Activated T-cell treated with anti-CD3 and anti-CD28 coated beads for 24 hours (primary cell): ENCODE data around the gene CLCNKB.

Experiments
- DNase-seq: peaks from one replicate; pipeline ENCODE4 v3.0.0-alpha.2; 2020; ENCODE audit warnings: low read depth

Gene CLCNKB

GRCh38 chr1:16076031-16076864 lies 32.7 kb downstream of the CLCNKB start:
- DNase-seq, result no peak

GRCh38 chr1:16076865-16077238 lies 33.3 kb downstream of the CLCNKB start:
- no peak for DNase-seq

- no peak for DNase-seq
Observed at GRCh38 chr1:16077406-16078245, 34.0 kb downstream of the CLCNKB start.

GRCh38 chr1:16078925-16079656 lies 35.5 kb downstream of the CLCNKB start:
- peak; percentile 67 for DNase-seq

- DNase-seq, result no peak
Observed at GRCh38 chr1:16080422-16081150, 37.0 kb downstream of the CLCNKB start.

GRCh38 chr1:16081636-16082035 lies 38.1 kb downstream of the CLCNKB start:
- no peak for DNase-seq

- DNase-seq, result peak; percentile 44
Observed at GRCh38 chr1:16082283-16083038, 38.9 kb downstream of the CLCNKB start.

- DNase-seq, result no peak
Observed at GRCh38 chr1:16083486-16083885, 39.9 kb downstream of the CLCNKB start.

GRCh38 chr1:16085522-16085921 lies 41.9 kb downstream of the CLCNKB start:
- no peak for DNase-seq

GRCh38 chr1:16087733-16088132 lies 44.2 kb downstream of the CLCNKB start:
- no peak for DNase-seq

GRCh38 chr1:16088351-16088911 lies 44.8 kb downstream of the CLCNKB start:
- no peak for DNase-seq

- no peak for DNase-seq
Observed at GRCh38 chr1:16088996-16089395, 45.4 kb downstream of the CLCNKB start.

- DNase-seq, result no peak
Observed at GRCh38 chr1:16090076-16090826, 46.7 kb downstream of the CLCNKB start.

- no peak for DNase-seq
Observed at GRCh38 chr1:16091296-16091695, 47.7 kb downstream of the CLCNKB start.

- no peak for DNase-seq
Observed at GRCh38 chr1:16092097-16092922, 48.7 kb downstream of the CLCNKB start.

- no peak for DNase-seq
Observed at GRCh38 chr1:16092923-16093511, 49.4 kb downstream of the CLCNKB start.

- DNase-seq, result no peak
Observed at GRCh38 chr1:16093611-16094010, 50.0 kb downstream of the CLCNKB start.

- no peak for DNase-seq
Observed at GRCh38 chr1:16094453-16095158, 51.0 kb downstream of the CLCNKB start.
